Measurements from ENCODE around the gene TMEM237. TPM values are rescaled to one million over a fixed set of nuclear protein-coding genes. Genes with fewer than 3 reads are reported as not detected.

The TMEM237 gene
- total RNA-seq, 1 donor from 2014 or later: 68.8 TPM

GRCh38 chr2:201607568-201607967 is 35.7 kb downstream of the TMEM237 start:
- no peak overlapping the region for H3K27ac Mint-ChIP-seq (ENCODE audit: unreplicated experiment)
- no peak for DNase-seq
- no peak overlapping the region for H3K4me3 Mint-ChIP-seq (ENCODE audit: unreplicated experiment)
- H3K9me3 Mint-ChIP-seq (ENCODE audit: unreplicated experiment): peaks cover 2% of the 10 kb centered on the region
- TF ChIP-seq CTCF (IDR thresholded peaks at IDR 0.05; ENCODE audit: partially characterized antibody, unreplicated experiment): no peak
- H3K4me1 Mint-ChIP-seq (ENCODE audit: low read depth, unreplicated experiment): no peaks in the 10 kb centered on the region
- no peaks in the 10 kb centered on the region for H3K27me3 Mint-ChIP-seq (ENCODE audit: unreplicated experiment)
- H3K36me3 Mint-ChIP-seq (ENCODE audit: unreplicated experiment): peaks cover 19% of the 10 kb centered on the region

GRCh38 chr2:201600906-201601305 is 42.4 kb downstream of the TMEM237 start:
- Mint-ChIP-seq H3K36me3 (ENCODE audit: unreplicated experiment) (no peaks in the 10 kb centered on the region), H3K9me3 (ENCODE audit: unreplicated experiment) (no peaks in the 10 kb centered on the region), H3K4me1 (ENCODE audit: low read depth, unreplicated experiment) (no peaks in the 10 kb centered on the region), H3K4me3 (ENCODE audit: unreplicated experiment) (no peak overlapping the region), H3K27ac (ENCODE audit: unreplicated experiment) (no peak overlapping the region), H3K27me3 (ENCODE audit: unreplicated experiment) (no peaks in the 10 kb centered on the region)
- no peak for TF ChIP-seq CTCF (IDR thresholded peaks at IDR 0.05; ENCODE audit: partially characterized antibody, unreplicated experiment)
- DNase-seq: no peak

GRCh38 chr2:201597397-201597796 is 45.9 kb downstream of the TMEM237 start:
- no peak overlapping the region for H3K27ac Mint-ChIP-seq (ENCODE audit: unreplicated experiment)

GRCh38 chr2:201580486-201580885 is 62.8 kb downstream of the TMEM237 start:
- Mint-ChIP-seq H3K4me1 (ENCODE audit: low read depth, unreplicated experiment) (no peaks in the 10 kb centered on the region), H3K36me3 (ENCODE audit: unreplicated experiment) (no peaks in the 10 kb centered on the region), H3K9me3 (ENCODE audit: unreplicated experiment) (no peaks in the 10 kb centered on the region), H3K4me3 (ENCODE audit: unreplicated experiment) (no peak overlapping the region), H3K27ac (ENCODE audit: unreplicated experiment) (no peak overlapping the region), H3K27me3 (ENCODE audit: unreplicated experiment) (no peaks in the 10 kb centered on the region)
- no peak for DNase-seq
- no peak for TF ChIP-seq CTCF (IDR thresholded peaks at IDR 0.05; ENCODE audit: partially characterized antibody, unreplicated experiment)

More at GRCh38 chr2:201597397-201597796, 45.9 kb downstream of the TMEM237 start:
- no peak for TF ChIP-seq CTCF (IDR thresholded peaks at IDR 0.05; ENCODE audit: partially characterized antibody, unreplicated experiment)
- no peak for DNase-seq
- Mint-ChIP-seq H3K36me3 (ENCODE audit: unreplicated experiment) (no peaks in the 10 kb centered on the region), H3K4me1 (ENCODE audit: low read depth, unreplicated experiment) (no peaks in the 10 kb centered on the region), H3K27me3 (ENCODE audit: unreplicated experiment) (no peaks in the 10 kb centered on the region), H3K9me3 (ENCODE audit: unreplicated experiment) (no peaks in the 10 kb centered on the region), H3K4me3 (ENCODE audit: unreplicated experiment) (no peak overlapping the region)

GRCh38 chr2:201579536-201579935 is 63.8 kb downstream of the TMEM237 start:
- Mint-ChIP-seq H3K4me1 (ENCODE audit: low read depth, unreplicated experiment) (no peaks in the 10 kb centered on the region), H3K27ac (ENCODE audit: unreplicated experiment) (no peak overlapping the region), H3K36me3 (ENCODE audit: unreplicated experiment) (no peaks in the 10 kb centered on the region), H3K27me3 (ENCODE audit: unreplicated experiment) (no peaks in the 10 kb centered on the region), H3K9me3 (ENCODE audit: unreplicated experiment) (no peaks in the 10 kb centered on the region), H3K4me3 (ENCODE audit: unreplicated experiment) (no peak overlapping the region)
- no peak for TF ChIP-seq CTCF (IDR thresholded peaks at IDR 0.05; ENCODE audit: partially characterized antibody, unreplicated experiment)
- DNase-seq: no peak

All from glutamatergic neuron (in vitro differentiated cells).